Measurements from ENCODE around the gene WNT9A.

GRCh38 chr1:227934476-227935313 is 13.0 kb downstream of the WNT9A start:
- TF ChIP-seq CREB5 (CRISPR knock-in tag; IDR thresholded peaks at IDR 0.05; ENCODE audit: low read depth) (no peak), RARB (CRISPR knock-in tag; IDR thresholded peaks at IDR 0.05) (no peak), ZFP3 (CRISPR knock-in tag; IDR thresholded peaks at IDR 0.05) (no peak), ARNTL (CRISPR knock-in tag; IDR thresholded peaks at IDR 0.05; ENCODE audit: borderline replicate concordance, low read depth) (no peak), ESRRG (CRISPR knock-in tag; IDR thresholded peaks at IDR 0.05) (no peak), PATZ1 (CRISPR knock-in tag; IDR thresholded peaks at IDR 0.05; ENCODE audit: borderline replicate concordance) (no peak), TSHZ2 (CRISPR knock-in tag; IDR thresholded peaks at IDR 0.05) (no peak)
